ENCODE measurements around the gene GPBP1L1.
A peak's percentile ranks its signal among the peaks of the same experiment; 100 is the strongest.
"Not testable (repeated sequence)": the region's sequence is repeated elsewhere in the genome, so short reads cannot be mapped to it uniquely, and the experiment has no call there.

The GPBP1L1 gene

GRCh38 chr1:45685308-45686014 lies 872 bp downstream of the GPBP1L1 start:
- H4K20me1 ChIP-seq: peaks cover 19 to 51% (median 42%) of the 10 kb centered on the region in 11 experiments; a peak in 21 of 22 replicates
- TF ChIP-seq Cebpa-rat (IDR thresholded peaks at IDR 0.05): no peak
- H3K9ac ChIP-seq: peak overlapping the region; percentile 90 to 98 (median 95)
- peaks cover 30 to 64% (median 57%) of the 10 kb centered on the region in 10 experiments for H3K4me1 ChIP-seq
- no peaks in the 10 kb centered on the region for H3K9me3 ChIP-seq (replicated peaks in 1 of 11)
- peak overlapping the region; percentile 83 to 98 (median 95) for H3K4me3 ChIP-seq
- no peaks in the 10 kb centered on the region for H3K27me3 ChIP-seq
- H3K36me3 ChIP-seq: peaks cover 0 to 35% (median 13%) of the 10 kb centered on the region in 11 experiments; a peak in 17 of 22 replicates
- H3K4me2 ChIP-seq: peak overlapping the region; percentile 62 to 87 (median 80); a peak in 21 of 22 replicates
- peak overlapping the region; percentile 87 to 99 (median 98) for H3K27ac ChIP-seq

- TF ChIP-seq Cebpa-rat (IDR thresholded peaks at IDR 0.05): no peak
- peak overlapping the region; percentile 83 to 98 (median 95); a peak in 17 of 20 replicates for H3K4me3 ChIP-seq
- H3K9ac ChIP-seq: peak overlapping the region; percentile 57 to 98 (median 95); a peak in 18 of 22 replicates
- peaks cover 0 to 30% (median 8%) of the 10 kb centered on the region in 11 experiments; a peak in 14 of 22 replicates for H3K36me3 ChIP-seq
- no peaks in the 10 kb centered on the region for H3K9me3 ChIP-seq (replicated peaks in 1 of 11)
- peaks cover 28 to 65% (median 58%) of the 10 kb centered on the region in 10 experiments for H3K4me1 ChIP-seq
- peak overlapping the region; percentile 62 to 87 (median 80) for H3K4me2 ChIP-seq
- peaks cover 29 to 62% (median 52%) of the 10 kb centered on the region in 11 experiments; a peak in 21 of 22 replicates for H4K20me1 ChIP-seq
- peak overlapping the region in 3 of 11 experiments; percentile 98 to 99 (median 98); a peak in 6 of 22 replicates for H3K27ac ChIP-seq
- no peaks in the 10 kb centered on the region for H3K27me3 ChIP-seq
Observed at GRCh38 chr1:45684402-45684801, 1.9 kb downstream of the GPBP1L1 start.

GRCh38 chr1:45682942-45683341 lies 3.4 kb downstream of the GPBP1L1 start:
- Histone ChIP-seq H3K9me3 (replicated peaks in 1 of 11) (no peaks in the 10 kb centered on the region), H4K20me1 (peaks cover 43 to 76% (median 67%) of the 10 kb centered on the region in 11 experiments; a peak in 21 of 22 replicates), H3K9ac (peak overlapping the region in 2 of 11 experiments; percentile 1 to 34; a peak in 2 of 22 replicates), H3K4me2 (peak overlapping the region in 10 of 11 experiments; percentile 13 to 87 (median 80); a peak in 15 of 22 replicates), H3K4me1 (peaks cover 26 to 67% (median 59%) of the 10 kb centered on the region in 10 experiments), H3K4me3 (no peak overlapping the region), H3K27ac (no peak overlapping the region), H3K27me3 (no peaks in the 10 kb centered on the region), H3K36me3 (peaks cover 0 to 43% (median 15%) of the 10 kb centered on the region in 11 experiments; a peak in 15 of 22 replicates)
- TF ChIP-seq Cebpa-rat (IDR thresholded peaks at IDR 0.05): no peak

GRCh38 chr1:45679123-45679522 lies 7.2 kb downstream of the GPBP1L1 start:
- no peak for TF ChIP-seq Cebpa-rat (IDR thresholded peaks at IDR 0.05)
- no peak overlapping the region for H3K4me3 ChIP-seq
- H3K4me1 ChIP-seq: peaks cover 23 to 82% (median 45%) of the 10 kb centered on the region in 10 experiments
- H4K20me1 ChIP-seq: peaks cover 79 to 100% (median 99%) of the 10 kb centered on the region in 11 experiments
- no peaks in the 10 kb centered on the region for H3K9me3 ChIP-seq (replicated peaks in 1 of 11)
- H3K9ac ChIP-seq: peak overlapping the region in 1 of 11 experiments; percentile 13; a peak in 1 of 22 replicates
- H3K36me3 ChIP-seq: peaks cover 15 to 80% (median 37%) of the 10 kb centered on the region in 11 experiments
- peak overlapping the region; percentile 9 to 68 (median 40); a peak in 18 of 22 replicates for H3K4me2 ChIP-seq
- H3K27me3 ChIP-seq: no peaks in the 10 kb centered on the region
- H3K27ac ChIP-seq: 0 out of 22 replicates have a peak overlapping the region, but pooled peaks of 1 of the 11 experiments have one; percentile 1

GRCh38 chr1:45678489-45678888 lies 7.8 kb downstream of the GPBP1L1 start:
- H3K4me2 ChIP-seq: peak overlapping the region in 1 of 11 experiments; percentile 59; a peak in 1 of 22 replicates

GRCh38 chr1:45677751-45678245 lies 8.5 kb downstream of the GPBP1L1 start:
- Histone ChIP-seq H3K4me2 (peak overlapping the region in 2 of 11 experiments; percentile 8 to 22; a peak in 2 of 22 replicates), H3K27me3 (no peaks in the 10 kb centered on the region), H3K36me3 (peaks cover 15 to 86% (median 49%) of the 10 kb centered on the region in 11 experiments), H3K27ac (no peak overlapping the region), H4K20me1 (peaks cover 83 to 100% (median 99%) of the 10 kb centered on the region in 11 experiments), H3K4me1 (peaks cover 12 to 80% (median 32%) of the 10 kb centered on the region in 10 experiments), H3K4me3 (no peak overlapping the region), H3K9ac (no peak overlapping the region), H3K9me3 (replicated peaks in 1 of 11) (peaks cover 0 to 5% (median 0%) of the 10 kb centered on the region in 11 experiments; a peak in 1 of 22 replicates)
- no peak for TF ChIP-seq Cebpa-rat (IDR thresholded peaks at IDR 0.05)

More at GRCh38 chr1:45678489-45678888, 7.8 kb downstream of the GPBP1L1 start:
- no peaks in the 10 kb centered on the region for H3K27me3 ChIP-seq
- H3K9me3 ChIP-seq (replicated peaks in 1 of 11): peaks cover 0 to 5% (median 0%) of the 10 kb centered on the region in 11 experiments; a peak in 1 of 22 replicates
- H4K20me1 ChIP-seq: peaks cover 79 to 100% (median 99%) of the 10 kb centered on the region in 11 experiments
- TF ChIP-seq Cebpa-rat (IDR thresholded peaks at IDR 0.05): no peak
- no peak overlapping the region for H3K4me3 ChIP-seq
- peaks cover 17 to 80% (median 39%) of the 10 kb centered on the region in 10 experiments for H3K4me1 ChIP-seq
- H3K27ac ChIP-seq: no peak overlapping the region
- no peak overlapping the region for H3K9ac ChIP-seq
- peaks cover 15 to 81% (median 43%) of the 10 kb centered on the region in 11 experiments for H3K36me3 ChIP-seq

GRCh38 chr1:45676553-45676952 lies 9.8 kb downstream of the GPBP1L1 start:
- H3K4me2 ChIP-seq; H3K27ac ChIP-seq; H3K9ac ChIP-seq; H3K27me3 ChIP-seq; H3K9me3 ChIP-seq (replicated peaks in 1 of 11); H3K4me3 ChIP-seq: not testable (repeated sequence)
- Histone ChIP-seq H3K36me3 (peaks cover 15 to 95% (median 57%) of the 10 kb centered on the region in 11 experiments), H3K4me1 (peaks cover 13 to 72% (median 25%) of the 10 kb centered on the region in 10 experiments; a peak in 19 of 20 replicates), H4K20me1 (peaks cover 93 to 100% (median 100%) of the 10 kb centered on the region in 11 experiments)

- H3K36me3 ChIP-seq: peaks cover 21 to 91% (median 61%) of the 10 kb centered on the region in 11 experiments
- no peak overlapping the region for H3K4me3 ChIP-seq
- no peak overlapping the region for H3K27ac ChIP-seq
- peaks cover 0 to 5% (median 0%) of the 10 kb centered on the region in 11 experiments; a peak in 1 of 22 replicates for H3K9me3 ChIP-seq (replicated peaks in 1 of 11)
- no peak overlapping the region for H3K9ac ChIP-seq
- no peak for TF ChIP-seq Cebpa-rat (IDR thresholded peaks at IDR 0.05)
- H3K4me1 ChIP-seq: peaks cover 9 to 69% (median 19%) of the 10 kb centered on the region in 10 experiments; a peak in 19 of 20 replicates
- H4K20me1 ChIP-seq: peaks cover 94 to 100% (median 100%) of the 10 kb centered on the region in 11 experiments
- H3K27me3 ChIP-seq: no peaks in the 10 kb centered on the region
- no peak overlapping the region for H3K4me2 ChIP-seq
Observed at GRCh38 chr1:45674478-45674877, 11.9 kb downstream of the GPBP1L1 start.

All from BLaER1 treated with 17β-estradiol and CSF1 and Interleukin-3, amounts not matched to agents 10 nM and 100 nM (cell line).